ENCODE results near the gene FAM171A2. TPM values are rescaled to one million over a fixed set of nuclear protein-coding genes. Genes with fewer than 3 reads are reported as not detected.

Gene FAM171A2
- polyA plus RNA-seq, 3 donors = 42.7 to 54.6 (median 49.1) TPM

DNA sequence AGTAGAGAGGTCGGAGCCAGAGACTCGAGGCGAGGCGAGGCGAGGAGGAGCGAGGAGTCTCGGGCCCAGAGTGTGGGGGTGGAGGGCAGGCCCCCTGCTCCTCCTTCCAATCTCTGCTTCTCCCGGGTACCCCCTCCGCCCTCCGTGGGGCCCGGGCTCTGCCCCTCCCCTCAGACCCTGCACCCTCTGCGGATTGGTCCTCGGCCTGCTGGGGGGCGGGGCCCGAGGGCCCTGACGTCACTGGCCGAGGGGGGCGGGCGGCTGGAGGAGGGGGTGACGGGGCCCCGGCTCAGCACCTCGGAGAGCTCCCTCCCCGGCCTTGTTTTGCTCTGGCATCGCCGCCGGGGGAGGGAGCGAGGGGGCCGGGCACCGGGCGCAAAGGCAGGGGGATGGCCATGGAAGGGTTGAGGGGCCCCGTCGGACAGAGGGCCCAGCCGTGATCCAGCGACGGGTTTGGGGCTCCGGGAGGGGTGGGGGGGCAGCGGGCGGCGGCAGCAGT is 55.3 kb downstream of the FAM171A2 start, which contains the start of gene RUNDC3A:
Gene RUNDC3A, plus strand, starts transcription at position 282 of the 499 bp plus-strand sequence. CDS start 232 bp downstream, outside the sequence.
- peak; percentile 92 for DNase-seq

DNA sequence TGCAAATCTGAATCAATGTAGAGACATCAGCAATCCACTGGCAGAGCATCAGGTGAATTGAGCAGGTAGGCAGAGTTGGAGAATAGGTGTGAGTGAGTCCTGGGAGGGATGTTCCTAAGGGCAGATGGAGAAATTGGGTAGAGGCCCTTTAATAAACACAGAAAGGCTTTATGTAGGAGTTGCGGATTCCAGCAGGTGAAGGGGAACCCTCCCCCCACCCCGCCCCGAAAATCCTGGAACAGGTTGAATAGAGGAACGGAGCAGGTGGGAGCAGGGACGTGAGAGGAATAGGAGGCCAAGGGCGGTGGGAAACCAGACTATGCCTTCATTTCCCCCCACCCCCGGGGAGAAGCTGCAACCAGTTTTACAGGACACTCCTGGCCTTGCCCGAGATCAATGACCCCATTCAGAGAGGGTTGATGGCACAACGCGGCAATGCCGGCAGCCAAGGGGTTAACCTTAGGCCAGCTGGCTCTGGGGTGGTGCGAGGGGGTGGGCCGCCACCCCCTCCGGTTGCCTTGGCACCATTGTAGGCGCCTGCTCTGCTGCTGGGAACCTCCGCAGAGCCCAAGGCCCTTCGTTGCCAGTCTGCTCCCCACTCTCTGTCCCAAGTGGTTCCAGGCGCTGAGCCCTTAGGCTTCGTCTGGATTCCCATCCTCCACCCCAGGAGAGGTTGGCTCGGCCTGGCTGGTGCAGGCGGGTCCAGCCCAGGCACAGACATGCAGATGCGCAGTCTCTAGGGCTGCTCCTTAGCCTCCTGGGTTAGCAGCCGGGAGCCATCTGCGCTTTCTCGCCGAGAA is 56.1 kb downstream of the FAM171A2 start:
- peak; percentile 48 for DNase-seq

DNA sequence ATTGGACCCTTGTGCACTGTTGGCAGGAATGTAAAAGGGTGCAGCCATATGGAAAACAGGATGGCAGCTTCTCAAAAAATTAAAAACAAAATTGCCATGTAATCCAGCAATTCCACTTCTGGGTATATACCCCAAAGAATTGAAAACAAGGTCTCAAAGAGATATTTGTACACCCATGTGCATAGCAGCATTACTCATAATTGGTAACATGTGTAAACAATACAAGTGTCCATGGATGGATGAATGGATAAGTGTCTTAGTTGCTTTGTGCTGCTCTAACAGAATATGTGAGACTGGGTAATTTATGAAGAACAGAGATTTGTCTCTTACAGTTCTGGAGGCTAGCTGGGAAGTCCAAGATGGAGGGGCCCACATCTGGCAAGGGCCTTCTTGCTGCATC is 59.0 kb downstream of the FAM171A2 start:
- no peak for DNase-seq

Other genes starting within 250 kb of the FAM171A2 start
- 10 to 100 TPM; 49.4 to 57.4 (median 53.8) TPM for gene HDAC5, start 240.2 kb downstream of the FAM171A2 start, polyA plus RNA-seq (ENCODE audit: insufficient read length in 3 of 3)
- gene HROB, start 221.9 kb downstream of the FAM171A2 start, polyA plus RNA-seq (ENCODE audit: insufficient read length in 3 of 3) = 1 to 10 TPM; 4.8 to 5.8 (median 5.5) TPM
- gene ASB16, start 193.1 kb downstream of the FAM171A2 start, polyA plus RNA-seq (ENCODE audit: insufficient read length in 3 of 3) = 1 to 10 TPM; 2.1 to 4.7 (median 4.4) TPM
- 10 to 100 TPM; 50.3 to 60.8 (median 50.4) TPM for gene TMUB2, start 176.9 kb downstream of the FAM171A2 start, polyA plus RNA-seq (ENCODE audit: insufficient read length in 3 of 3)
- 10 to 100 TPM; 62.8 to 76.8 (median 64.6) TPM for gene ATXN7L3, start 164.0 kb downstream of the FAM171A2 start, polyA plus RNA-seq (ENCODE audit: insufficient read length in 3 of 3)
- gene UBTF, start 144.2 kb downstream of the FAM171A2 start, polyA plus RNA-seq (ENCODE audit: insufficient read length in 3 of 3) = 100 to 1,000 TPM; 120 to 138 (median 125) TPM
- gene SLC4A1, start 95.7 kb downstream of the FAM171A2 start, polyA plus RNA-seq (ENCODE audit: insufficient read length in 3 of 3) = 10 to 100 TPM in 1 of 3 donors, 1 to 10 TPM in 2; 6.4 to 11.2 (median 8.5) TPM
- 1 to 10 TPM; 1.7 to 2.7 (median 1.7) TPM for gene RUNDC3A, start 55.3 kb downstream of the FAM171A2 start, polyA plus RNA-seq (ENCODE audit: insufficient read length in 3 of 3)
- 100 to 1,000 TPM; 107 to 135 (median 117) TPM for gene SLC25A39, start 39.0 kb downstream of the FAM171A2 start, polyA plus RNA-seq (ENCODE audit: insufficient read length in 3 of 3)
- 100 to 1,000 TPM; 270 to 310 (median 292) TPM for gene GRN, start 18.6 kb downstream of the FAM171A2 start, polyA plus RNA-seq (ENCODE audit: insufficient read length in 3 of 3)
- gene ITGA2B, start 25.8 kb upstream of the FAM171A2 start, polyA plus RNA-seq (ENCODE audit: insufficient read length in 3 of 3) = 1 to 10 TPM; 5.4 to 7.0 (median 5.5) TPM
- 10 to 100 TPM; 37.9 to 62.8 (median 59.8) TPM for gene GPATCH8, start 139.6 kb upstream of the FAM171A2 start, polyA plus RNA-seq (ENCODE audit: insufficient read length in 3 of 3)
- gene FZD2, start 193.6 kb upstream of the FAM171A2 start, polyA plus RNA-seq (ENCODE audit: insufficient read length in 3 of 3) = 10 to 100 TPM; 30.7 to 48.9 (median 38.2) TPM

Measured in renal pelvis (tissue), 4 donors.